K562 (cell line): Measurements from ENCODE around the gene SPATA13. TPM values are rescaled to one million over a fixed set of nuclear protein-coding genes. Genes with fewer than 3 reads are reported as not detected.

Experiments used
- ATAC-seq: fragments of 200-7000 bp; cut with Tn5 transposase; 3 replicates; pipeline ENCODE4 v1.9.1; 2020; ENCODE audit warnings: moderate library complexity
- BruUV-seq: library from RNA; stranded (reverse); fragments of 400-500 nt; replicated peaks from 2 replicates; lab custom pipeline; 2021; lab: Mats Ljungman, UMichigan
- CTCF ChIA-PET: fragments of 300-600 bp; formaldehyde crosslinking; extraction: SDS; loops from one replicate; lab custom pipeline; 2021; ENCODE audit warnings: low intra/inter-chr PET ratio; lab: Yijun Ruan, JAX
- POLR2A ChIA-PET: fragments of 300-600, 350-650 bp; sonication (Branson Sonifier 250); formaldehyde crosslinking; extraction: SDS; loops from one replicate; lab custom pipeline; 2021; ENCODE audit warnings: antibody characterized with exemption, inconsistent platforms; lab: Yijun Ruan, JAX
- DNase-seq, 4 experiments: peaks; one replicate each; pipeline versions ENCODE4 v3.0.0 to v3.0.0-alpha.2; 2011 to 2018; ENCODE audit warnings: low spot score in 3 of 4, mixed read lengths in 3 of 4; ENCODE audit errors: extremely low read depth in 1 of 4
- FAIRE-seq: peaks from 2 replicates; lab custom pipeline; 2011; peaks lifted over from hg19 to GRCh38; lab: Jason Lieb, UNC
- H2AFZ ChIP-seq: 2 replicates; pipeline ENCODE4 v1.6.0; 2011; ENCODE audit warnings: low read depth, low read length, control low read depth, inconsistent platforms
- H3K27ac ChIP-seq: fragments of 200-600 bp; 3 replicates; pipeline ENCODE4 v1.8.0; 2011; ENCODE audit warnings: low read depth, mild to moderate bottlenecking, control low read depth, inconsistent platforms, low read length, moderate library complexity, mixed read lengths; ENCODE audit errors: extremely low read depth
- H3K27me3 ChIP-seq, 2 experiments: fragments of 300-600 bp in 1 of 2; 2 replicates in 1 of 2; 3 replicates in 1 of 2; pipeline versions ENCODE4 v1.6.0 to v1.8.0; 2011; ENCODE audit warnings: inconsistent platforms in 2 of 2, low read length in 2 of 2, mild to moderate bottlenecking in 1 of 2, mixed read lengths in 1 of 2, moderate library complexity in 1 of 2; ENCODE audit not compliant: control insufficient read depth in 2 of 2, insufficient read depth in 2 of 2
- H3K36me3 ChIP-seq: fragments of 300-600 bp; 3 replicates; pipeline ENCODE4 v1.8.0; 2011; ENCODE audit warnings: mild to moderate bottlenecking, low read length, inconsistent platforms; ENCODE audit not compliant: control insufficient read depth, insufficient read depth
- H3K4me1 ChIP-seq, 2 experiments: fragments of 200-600 bp in 1 of 2; replicated peaks in 1 of 2; 2 replicates in 1 of 2; 3 replicates in 1 of 2; pipeline versions ENCODE4 v1.5.1 to v1.8.0; 2011; ENCODE audit warnings: inconsistent platforms in 2 of 2, low read length in 2 of 2, mild to moderate bottlenecking in 1 of 2, mixed read lengths in 1 of 2, moderate library complexity in 1 of 2; ENCODE audit not compliant: control insufficient read depth in 2 of 2, insufficient read depth in 2 of 2
- H3K4me2 ChIP-seq: 2 replicates; pipeline ENCODE4 v1.6.1; 2011; ENCODE audit warnings: low read length, control low read depth, inconsistent platforms, mixed read lengths; ENCODE audit not compliant: insufficient read depth
- H3K4me3 ChIP-seq: fragments of 200-600 bp; sonication (generic), shearing (Covaris generic); 2 replicates; pipeline ENCODE4 v1.5.1; 2016; ENCODE audit warnings: control low read depth, inconsistent platforms
- H3K79me2 ChIP-seq: fragments of 200-600 bp; 3 replicates; pipeline ENCODE4 v1.8.0; 2011; ENCODE audit warnings: low read length, inconsistent platforms; ENCODE audit not compliant: control insufficient read depth, insufficient read depth
- H3K9ac ChIP-seq, 2 experiments: 2 replicates each; pipeline versions ENCODE4 v1.6.0 to v1.6.1; 2011; ENCODE audit warnings: low read depth in 2 of 2, low read length in 2 of 2, control low read depth in 1 of 2, inconsistent platforms in 1 of 2, mild to moderate bottlenecking in 1 of 2, mixed read lengths in 1 of 2; ENCODE audit not compliant: insufficient read depth in 1 of 2
- H3K9me1 ChIP-seq: one replicate; pipeline ENCODE4 v1.6.0; 2011; ENCODE audit warnings: inconsistent platforms, mild to moderate bottlenecking, low read length, moderate library complexity; ENCODE audit not compliant: control insufficient read depth, insufficient read depth
- H3K9me3 ChIP-seq: replicated peaks from 2 replicates; pipeline ENCODE4 v1.5.1; 2011; ENCODE audit warnings: low read depth, low read length, inconsistent platforms; ENCODE audit not compliant: control insufficient read depth, insufficient read depth
- H4K20me1 ChIP-seq: replicated peaks from 2 replicates; pipeline ENCODE4 v1.6.1; 2011; ENCODE audit warnings: low read length, inconsistent platforms, mixed read lengths; ENCODE audit not compliant: control insufficient read depth, insufficient read depth
- BCLAF1 ChIP-seq, 2 experiments: fragments of 450-650 bp in 1 of 2; IDR thresholded peaks; 2 replicates each; pipeline ENCODE4 v1.6.1; 2011 to 2017; ENCODE audit warnings: low read depth in 2 of 2, antibody characterized with exemption in 1 of 2, borderline replicate concordance in 1 of 2, low read length in 1 of 2, mild to moderate bottlenecking in 1 of 2, mixed read lengths in 1 of 2; ENCODE audit not compliant: control insufficient read depth in 1 of 2
- BHLHE40 ChIP-seq: IDR thresholded peaks from 2 replicates; pipeline ENCODE4 v1.6.1; 2011; ENCODE audit warnings: low read length, improper control_type of control experiment
- GTF2F1 ChIP-seq: IDR thresholded peaks from 2 replicates; pipeline ENCODE4 v1.6.1; 2011; ENCODE audit warnings: low read depth, low read length, improper control_type of control experiment
- ILK ChIP-seq: fragments of 450-650 bp; IDR thresholded peaks from 2 replicates; pipeline ENCODE4 v1.6.1; 2016; ENCODE audit warnings: missing genetic modification characterization, low read depth, mild to moderate bottlenecking, missing compliant biosample characterization, moderate library complexity, borderline replicate concordance
- KLF13 ChIP-seq: fragments of 450-650 bp; IDR thresholded peaks from 2 replicates; pipeline ENCODE4 v1.6.1; 2016; ENCODE audit warnings: missing genetic modification characterization, low read depth, mild to moderate bottlenecking, missing compliant biosample characterization, moderate library complexity, borderline replicate concordance
- MCM7 ChIP-seq, 2 experiments: fragments of 450-650 bp; IDR thresholded peaks; 2 replicates each; pipeline ENCODE4 v1.6.1; 2016 to 2018
- RBM25 ChIP-seq: fragments of 200-400 bp; formaldehyde crosslinking; IDR thresholded peaks from 2 replicates; pipeline ENCODE4 v1.6.1; 2018; ENCODE audit warnings: low read length, low read depth, moderate library complexity; ENCODE audit not compliant: severe bottlenecking
- RFX5 ChIP-seq: IDR thresholded peaks from 2 replicates; pipeline ENCODE4 v1.6.1; 2011; ENCODE audit warnings: low read depth, mild to moderate bottlenecking, improper control_type of control experiment, low read length
- RNF219 ChIP-seq: fragments of 250-450 bp; sonication (Bioruptor Pico); IDR thresholded peaks from 2 replicates; pipeline ENCODE4 v1.5.0; 2022; ENCODE audit warnings: mild to moderate bottlenecking
- SRSF7 ChIP-seq: fragments of 200-400 bp; formaldehyde crosslinking; optimal IDR thresholded peaks from 2 replicates; pipeline ENCODE3; 2017; ENCODE audit warnings: mild to moderate bottlenecking, low read depth, low read length
- ZBTB8A ChIP-seq: fragments of 450-650 bp; IDR thresholded peaks from 2 replicates; pipeline ENCODE4 v1.6.1; 2018; ENCODE audit warnings: mild to moderate bottlenecking, moderate library complexity; ENCODE audit not compliant: partially characterized antibody
- ZKSCAN3 ChIP-seq: fragments of 250-450 bp; sonication (Bioruptor Pico); IDR thresholded peaks from 2 replicates; pipeline ENCODE4 v1.4.0; 2020
- ZNF655 ChIP-seq: fragments of 250-450 bp; sonication (Bioruptor Pico); IDR thresholded peaks from 2 replicates; pipeline ENCODE4 v1.5.0; 2021
- ZNF830 ChIP-seq: fragments of 250-450 bp; sonication (Bioruptor Pico); IDR thresholded peaks from 2 replicates; pipeline ENCODE4 v1.5.0; 2021; ENCODE audit warnings: mild to moderate bottlenecking
- WGBS: fragments of 100-300 bp; shearing (Covaris generic); methylation state at CpG from one replicate; pipeline ENCODE4 v1.1.6; 2016; ENCODE audit warnings: low coverage, mixed read lengths; ENCODE audit not compliant: insufficient coverage; ENCODE audit errors: missing lambda C conversion rate; 5-methylcytosine and 5-hydroxymethylcytosine counted together
- in situ Hi-C: fragments of 300-500 bp; cut with MboI; formaldehyde crosslinking; loops from 4 replicates; pipeline ENCODE4 v1.15.0; 2018; ENCODE audit warnings: inconsistent platforms, mixed read lengths
- intact Hi-C: fragments of 100-400 bp; cut with micrococcal nuclease; formaldehyde crosslinking; loops from 2 replicates; pipeline ENCODE4 v1.14.2; 2022
- polyA plus RNA-seq, 8 experiments: library from polyadenylated mRNA; depleted of rRNA in 4 of 8; stranded (reverse) in 5 of 8; unstranded in 3 of 8; fragments of >200 nt; fragmentation: Nextera tagmentation in 2 of 8; fragmentation: Illumina TruSeq in 1 of 8; extraction: Ambion mirVana in 2 of 8; extraction: Trizol in 1 of 8; gene quantifications; 2 replicates each; pipeline versions ENCODE4 v1.2.1 to v1.2.3, GENCODE V29; 2011 to 2014; ENCODE audit warnings: inconsistent platforms in 1 of 8, missing spikeins in 1 of 8
- total RNA-seq, 7 experiments: library from RNA; depleted of rRNA in 6 of 7; stranded (reverse); fragments of >200 nt in 6 of 7; fragmentation: Illumina TruSeq in 2 of 7; extraction: Trizol in 2 of 7; gene quantifications; 2 replicates each; pipeline versions ENCODE4 v1.2.1 to v1.2.3, GENCODE V29; 2011 to 2021; ENCODE audit warnings: low replicate concordance in 1 of 7
- TF ChIP-seq, protein P1 (sequence below): fragments of 250-450 bp; sonication (Bioruptor Pico); IDR thresholded peaks from 2 replicates; pipeline ENCODE4 v1.8.0; 2021; ENCODE audit warnings: moderate library complexity, mild to moderate bottlenecking, inconsistent platforms

Gene SPATA13
- total and polyA plus RNA-seq, 9 of the 15 experiments (the other 6 are each of a cell fraction or from before 2014, with no cell fraction given) = 0.08 to 0.99 (median 0.21) TPM; not detected in 2

- Histone ChIP-seq H3K9me3 (no peaks in the 10 kb centered on the region), H3K27ac (no peak overlapping the region), H3K36me3 (no peaks in the 10 kb centered on the region), H3K27me3 (peaks cover 0 to 10% of the 10 kb centered on the region in 2 experiments; a peak in 2 of 5 replicates), H4K20me1 (no peaks in the 10 kb centered on the region), H3K4me1 (no peaks in the 10 kb centered on the region), H3K9ac (no peak overlapping the region), H2AFZ (no peak overlapping the region), H3K79me2 (no peaks in the 10 kb centered on the region), H3K4me2 (no peak overlapping the region), H3K9me1 (no peaks in the 10 kb centered on the region), H3K4me3 (no peak overlapping the region)
- DNase-seq (no peak), ATAC-seq (no peak), FAIRE-seq (no peak)
- BruUV-seq = no TSS peak
- in situ Hi-C loops = no loop called here
- ChIA-PET POLR2A (no interaction called here), CTCF (no interaction called here)
- intact Hi-C loops = no loop called here
- 17% methylated on average over 1 of the region's 4 CpGs for WGBS
- TF ChIP-seq ILK (no peak), RBM25 (no peak), KLF13 (tag) (no peak), RNF219 (no peak), ZNF655 (CRISPR knock-in tag) (no peak), ZNF830 (no peak), BCLAF1 (IDR thresholded peaks at IDR 0.05; ENCODE audit: borderline replicate concordance in 1 of 2, control insufficient read depth in 1 of 2, low read depth in 2 of 2, low read length in 1 of 2) (no peak), SRSF7 (no peak), MCM7 (IDR thresholded peaks at IDR 0.05) (no peak), ZKSCAN3 (CRISPR knock-in tag) (no peak), RFX5 (no peak), GTF2F1 (no peak), ZBTB8A (no peak), BHLHE40 (no peak)
- TF ChIP-seq, protein P1, sequence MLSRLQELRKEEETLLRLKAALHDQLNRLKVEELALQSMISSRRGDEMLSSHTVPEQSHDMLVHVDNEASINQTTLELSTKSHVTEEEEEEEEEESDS (CRISPR knock-in tag) = no peak
Measured at GRCh38 chr13:24142886-24143285, 17.6 kb upstream of the SPATA13 start.
